SK-N-SH (cell line): ENCODE measurements around the gene STX19. TPM values are rescaled to one million over a fixed set of nuclear protein-coding genes. Genes with fewer than 3 reads are reported as not detected.

Experiments
- CTCF ChIA-PET: fragments of 300-600, 350-600 bp; formaldehyde crosslinking; extraction: SDS; loops from one replicate; lab custom pipeline; 2021; lab: Yijun Ruan, JAX
- POLR2A ChIA-PET: fragments of 350-600 bp; sonication (Branson Sonifier 250); formaldehyde crosslinking; extraction: SDS; loops from one replicate; lab custom pipeline; 2020; ENCODE audit warnings: antibody characterized with exemption, inconsistent platforms; lab: Yijun Ruan, JAX
- DNase-seq: peaks from one replicate; pipeline ENCODE4 v3.0.0; 2012
- H2AFZ ChIP-seq: fragments of 200-600 bp; sonication (generic); 2 replicates; pipeline ENCODE4 v1.8.1; 2016; ENCODE audit warnings: antibody characterized with exemption, mild to moderate bottlenecking, low read depth
- H3F3A ChIP-seq: fragments of 200-600 bp; sonication (generic); replicated peaks from 2 replicates; pipeline ENCODE3; 2016; ENCODE audit warnings: antibody characterized with exemption, mild to moderate bottlenecking; ENCODE audit not compliant: insufficient read depth
- H3K27ac ChIP-seq, 2 experiments: fragments of 200-500 bp in 1 of 2; fragments of 200-600 bp in 1 of 2; sonication (Bioruptor generic) in 1 of 2; sonication (generic), shearing (Covaris generic) in 1 of 2; 2 replicates each; pipeline versions ENCODE4 v1.5.1 to v1.6.1; 2014 to 2016; ENCODE audit warnings: low read depth in 2 of 2, inconsistent platforms in 1 of 2, low read length in 1 of 2, mild to moderate bottlenecking in 1 of 2, mixed read lengths in 1 of 2
- H3K27me3 ChIP-seq: fragments of 200-600 bp; sonication (generic), shearing (Covaris generic); 2 replicates; pipeline ENCODE4 v1.6.1; 2016; ENCODE audit warnings: mixed run types; ENCODE audit not compliant: insufficient read depth
- H3K36me3 ChIP-seq, 2 experiments: fragments of 200-500 bp in 1 of 2; fragments of 200-600 bp in 1 of 2; sonication (Bioruptor generic) in 1 of 2; sonication (generic) in 1 of 2; replicated peaks in 1 of 2; 2 replicates each; pipeline versions ENCODE3 to v1.5.1; 2014 to 2016; ENCODE audit warnings: low read length in 1 of 2, mild to moderate bottlenecking in 1 of 2; ENCODE audit not compliant: insufficient read depth in 2 of 2, control insufficient read depth in 1 of 2
- H3K4me1 ChIP-seq, 2 experiments: fragments of 200-500 bp in 1 of 2; fragments of 200-600 bp in 1 of 2; sonication (Bioruptor generic) in 1 of 2; sonication (generic), shearing (Covaris generic) in 1 of 2; 2 replicates each; pipeline versions ENCODE4 v1.5.1 to v1.6.1; 2014 to 2016; ENCODE audit warnings: low read depth in 1 of 2, low read length in 1 of 2, mixed run types in 1 of 2; ENCODE audit not compliant: insufficient read depth in 2 of 2, control insufficient read depth in 1 of 2
- H3K4me2 ChIP-seq: fragments of 200-600 bp; sonication (generic), shearing (Covaris generic); 2 replicates; pipeline ENCODE4 v1.6.1; 2017; ENCODE audit warnings: mixed run types
- H3K4me3 ChIP-seq, 2 experiments: fragments of 200-500 bp in 1 of 2; fragments of 200-600 bp in 1 of 2; sonication (Bioruptor generic) in 1 of 2; sonication (generic), shearing (Covaris generic) in 1 of 2; 2 replicates each; pipeline versions ENCODE4 v1.5.1 to v1.8.1; 2014 to 2016; ENCODE audit warnings: low read depth in 2 of 2, inconsistent platforms in 1 of 2, low read length in 1 of 2, mild to moderate bottlenecking in 1 of 2, mixed read lengths in 1 of 2, moderate library complexity in 1 of 2
- H3K79me2 ChIP-seq: fragments of 200-600 bp; sonication (generic); 2 replicates; pipeline ENCODE4 v1.8.1; 2017; ENCODE audit warnings: mild to moderate bottlenecking; ENCODE audit not compliant: insufficient read depth
- H3K9ac ChIP-seq: fragments of 200-600 bp; sonication (generic); 2 replicates; pipeline ENCODE4 v1.6.1; 2017; ENCODE audit warnings: mixed run types
- H3K9me2 ChIP-seq: fragments of 200-600 bp; sonication (generic); 2 replicates; pipeline ENCODE4 v1.6.1; 2017; ENCODE audit warnings: mixed run types
- H3K9me3 ChIP-seq: fragments of 200-600 bp; sonication (generic); 2 replicates; pipeline ENCODE4 v1.6.1; 2017; ENCODE audit warnings: mixed run types, mild to moderate bottlenecking, moderate library complexity
- H4K20me1 ChIP-seq: fragments of 200-600 bp; sonication (generic); 2 replicates; pipeline ENCODE4 v1.6.1; 2017; ENCODE audit warnings: mild to moderate bottlenecking, mixed run types; ENCODE audit not compliant: insufficient read depth
- CHD2 ChIP-seq: fragments of 150-350 bp; IDR thresholded peaks from 2 replicates; pipeline ENCODE4 v1.6.1; 2018; ENCODE audit warnings: low read length; ENCODE audit not compliant: partially characterized antibody
- CTCF ChIP-seq: fragments of 200-600 bp; sonication (generic); IDR thresholded peaks from 2 replicates; pipeline ENCODE4 v1.6.1; 2017; ENCODE audit warnings: antibody characterized with exemption, mild to moderate bottlenecking, moderate library complexity
- ELF1 ChIP-seq: IDR thresholded peaks from 2 replicates; pipeline ENCODE4 v1.4.0; 2012
- EP300 ChIP-seq, 2 experiments: IDR thresholded peaks; 2 replicates each; pipeline versions ENCODE4 v1.4.0 to v1.6.1; 2012; ENCODE audit warnings: borderline replicate concordance in 1 of 2, low read depth in 1 of 2, low read length in 1 of 2
- EZH2phosphoT487 ChIP-seq: fragments of 200-600 bp; sonication (generic); IDR thresholded peaks from 2 replicates; pipeline ENCODE4 v1.6.1; 2017; ENCODE audit warnings: low read depth, mixed run types, mild to moderate bottlenecking, antibody characterized with exemption, moderate library complexity, borderline replicate concordance
- FOSL2 ChIP-seq: IDR thresholded peaks from 2 replicates; pipeline ENCODE4 v1.4.0; 2012; ENCODE audit warnings: low read depth, mild to moderate bottlenecking, moderate library complexity, borderline replicate concordance
- FOXJ3 ChIP-seq: sonication (generic); formaldehyde crosslinking; IDR thresholded peaks from 2 replicates; pipeline ENCODE4 v1.5.1; 2020; ENCODE audit warnings: mild to moderate bottlenecking, missing genetic modification reagents
- FOXM1 ChIP-seq: IDR thresholded peaks from 2 replicates; pipeline ENCODE4 v1.4.0; 2012; ENCODE audit warnings: low read depth, mild to moderate bottlenecking
- GABPA ChIP-seq: IDR thresholded peaks from 2 replicates; pipeline ENCODE4 v1.4.0; 2012; ENCODE audit warnings: low read depth, mild to moderate bottlenecking
- IRF3 ChIP-seq: fragments of 150-350 bp; IDR thresholded peaks from 2 replicates; pipeline ENCODE4 v1.6.1; 2016; ENCODE audit warnings: mild to moderate bottlenecking, low read depth, low read length
- JUND ChIP-seq: IDR thresholded peaks from 2 replicates; pipeline ENCODE4 v1.4.0; 2012
- MAX ChIP-seq: IDR thresholded peaks from 2 replicates; pipeline ENCODE4 v1.4.0; 2012; ENCODE audit warnings: low read depth
- MEF2A ChIP-seq: IDR thresholded peaks from 2 replicates; pipeline ENCODE4 v1.4.0; 2012; ENCODE audit warnings: low read depth, borderline replicate concordance
- MXI1 ChIP-seq: IDR thresholded peaks from 2 replicates; pipeline ENCODE4 v1.6.1; 2012; ENCODE audit warnings: mild to moderate bottlenecking, low read depth, low read length, improper control_type of control experiment
- NFIC ChIP-seq: IDR thresholded peaks from 2 replicates; pipeline ENCODE4 v1.4.0; 2012; ENCODE audit warnings: borderline replicate concordance
- PBX3 ChIP-seq: IDR thresholded peaks from 2 replicates; pipeline ENCODE4; 2012
- POLR2AphosphoS5 ChIP-seq: IDR thresholded peaks from 2 replicates; pipeline ENCODE4 v1.6.1; 2012; ENCODE audit warnings: low read depth, low read length
- RAD21 ChIP-seq: IDR thresholded peaks from 2 replicates; pipeline ENCODE4 v1.6.1; 2012; ENCODE audit warnings: mild to moderate bottlenecking, low read length
- RXRA ChIP-seq: IDR thresholded peaks from 2 replicates; pipeline ENCODE4 v1.4.0; 2012; ENCODE audit warnings: low read depth, mild to moderate bottlenecking, borderline replicate concordance
- SIN3A ChIP-seq: IDR thresholded peaks from 2 replicates; pipeline ENCODE4 v1.6.1; 2012; ENCODE audit warnings: low read depth, mild to moderate bottlenecking, low read length, moderate library complexity, borderline replicate concordance
- USF1 ChIP-seq: IDR thresholded peaks from 2 replicates; pipeline ENCODE4 v1.4.0; 2012; ENCODE audit warnings: low read depth, borderline replicate concordance
- USF2 ChIP-seq: fragments of 150-350 bp; IDR thresholded peaks from 2 replicates; pipeline ENCODE4 v1.6.1; 2017; ENCODE audit warnings: antibody characterized with exemption, low read length, low read depth, borderline replicate concordance
- WGBS: methylation state at CpG from one replicate; pipeline ENCODE4 v1.1.6; 2017; ENCODE audit warnings: low lambda C conversion rate; 5-methylcytosine and 5-hydroxymethylcytosine counted together
- polyA plus RNA-seq, 3 experiments: library from polyadenylated mRNA; depleted of rRNA; stranded (reverse); fragments of >200 nt; gene quantifications; 2 replicates each; pipeline ENCODE4 v1.2.3, GENCODE V29; 2012

The STX19 gene
- polyA plus RNA-seq, 1 of the 3 experiments (the other 2 are of a cell fraction): not detected

GRCh38 chr3:93979850-93980676, 48.3 kb downstream of the STX19 start, which contains the start of gene ARL13B (continued):
- no peak for TF ChIP-seq EZH2phosphoT487
- TF ChIP-seq MEF2A: no peak
- TF ChIP-seq PBX3: no peak
- no peak for TF ChIP-seq FOXM1
- TF ChIP-seq CHD2: peak; percentile 88
- TF ChIP-seq JUND: no peak
- TF ChIP-seq MAX: no peak
- TF ChIP-seq GABPA: no peak
- peak; percentile 64 for TF ChIP-seq MXI1
- TF ChIP-seq RAD21: no peak
- TF ChIP-seq EP300 (IDR thresholded peaks at IDR 0.05; ENCODE audit: borderline replicate concordance in 1 of 2, low read depth in 1 of 2, low read length in 1 of 2): no peak
- TF ChIP-seq ELF1: peak; percentile 33; the same call in 1 of the 2 replicates

GRCh38 chr3:93973131-93974126, 55.0 kb downstream of the STX19 start, which contains the start of gene PROS1:
TSS of gene PROS1 (minus strand) at chr3:93973896. CDS start at chr3:93973749, 147 bp downstream.
- Histone ChIP-seq H3K4me3 (peak within 1 kb of the TSS; percentile 71 to 75), H3K4me1 (peaks cover 0 to 2% of the 10 kb centered on the region in 2 experiments; a peak in 1 of 4 replicates), H3K27ac (peak within 1 kb of the TSS; percentile 73 to 94), H3F3A (peaks cover 9% of the 10 kb centered on the region), H3K79me2 (no peaks in the 10 kb centered on the region), H3K36me3 (no peaks in the 10 kb centered on the region), H2AFZ (peak within 1 kb of the TSS; percentile 97), H3K9ac (peak within 1 kb of the TSS; percentile 60), H3K27me3 (no peaks in the 10 kb centered on the region), H4K20me1 (no peaks in the 10 kb centered on the region), H3K4me2 (peak within 1 kb of the TSS; percentile 79), H3K9me3 (no peaks in the 10 kb centered on the region), H3K9me2 (no peaks in the 10 kb centered on the region)
- peak; percentile 86 for DNase-seq
- ChIA-PET POLR2A (interaction anchor here (0.8 to 1.2 kb wide), 4 partner anchors 8 to 93 kb away, joined by 3 to 6 read pairs (median 3); partner anchors contain the start of genes DHFR2 and NSUN3), CTCF (interaction anchor here (0.6 to 1.7 kb wide), 7 partner anchors 8 to 73 kb away, joined by 3 to 7 read pairs (median 3); no protein-coding TSS in a partner anchor)
- 1% methylated on average over 31 of the region's 53 CpGs for WGBS
- TF ChIP-seq JUND (no peak), FOXM1 (no peak), USF2 (no peak), RXRA (no peak), POLR2AphosphoS5 (no peak), SIN3A (0 out of 2 replicates have a peak, but pooled peaks have one; percentile 49), USF1 (no peak), MEF2A (no peak), FOSL2 (no peak), NFIC (no peak), CTCF (no peak; the same call in 1 of the 2 replicates), IRF3 (no peak), FOXJ3 (CRISPR knock-in tag) (no peak)
